HepG2 (cell line): ENCODE data around the gene TPCN2.

Experiments used
- CTCF ChIP-seq: sonication (generic); formaldehyde crosslinking; IDR thresholded peaks from 2 replicates; pipeline ENCODE4 v1.5.0; 2020; ENCODE audit warnings: mild to moderate bottlenecking, missing genetic modification reagents, moderate library complexity
- MAZ ChIP-seq, 2 experiments: sonication (generic) in 1 of 2; formaldehyde crosslinking in 1 of 2; IDR thresholded peaks; 2 replicates each; pipeline versions ENCODE4 v1.5.0 to v1.6.1; 2012 to 2020; ENCODE audit warnings: low read depth in 2 of 2, mild to moderate bottlenecking in 2 of 2, borderline replicate concordance in 1 of 2, improper control_type of control experiment in 1 of 2, low read length in 1 of 2, missing genetic modification reagents in 1 of 2, moderate library complexity in 1 of 2
- MXI1 ChIP-seq: IDR thresholded peaks from 3 replicates; pipeline ENCODE4 v1.6.1; 2012; ENCODE audit warnings: low read depth, low read length, inconsistent platforms, borderline replicate concordance
- POLR2AphosphoS5 ChIP-seq: IDR thresholded peaks from 2 replicates; pipeline ENCODE4 v1.6.1; 2012; ENCODE audit warnings: low read depth, low read length
- USF2 ChIP-seq, 2 experiments: sonication (generic) in 1 of 2; formaldehyde crosslinking in 1 of 2; IDR thresholded peaks; 2 replicates each; pipeline versions ENCODE4 v1.5.1 to v1.6.1; 2011 to 2020; ENCODE audit warnings: borderline replicate concordance in 1 of 2, low read depth in 1 of 2, low read length in 1 of 2, mild to moderate bottlenecking in 1 of 2, missing genetic modification reagents in 1 of 2, moderate library complexity in 1 of 2
- ZNF382 ChIP-seq: sonication (generic); formaldehyde crosslinking; IDR thresholded peaks from 2 replicates; pipeline ENCODE4 v1.5.0; 2020; ENCODE audit warnings: missing genetic modification reagents, mild to moderate bottlenecking, borderline replicate concordance

- TF ChIP-seq USF2 (IDR thresholded peaks at IDR 0.05; ENCODE audit: low read depth, low read length) = no peak
- TF ChIP-seq USF2 (CRISPR knock-in tag; IDR thresholded peaks at IDR 0.05; ENCODE audit: borderline replicate concordance) = no peak
- TF ChIP-seq MAZ (IDR thresholded peaks at IDR 0.05; ENCODE audit: borderline replicate concordance, low read depth, low read length) = no peak
- TF ChIP-seq MAZ (CRISPR knock-in tag; IDR thresholded peaks at IDR 0.05; ENCODE audit: low read depth) = no peak
- TF ChIP-seq MXI1 = no peak
- TF ChIP-seq ZNF382 = no peak
- no peak for TF ChIP-seq CTCF (CRISPR knock-in tag)
- TF ChIP-seq POLR2AphosphoS5 = no peak
Measured at GRCh38 chr11:69055212-69055586, 6.5 kb downstream of the TPCN2 start.
